Endothelial cell (in vitro differentiated cells): Measurements from ENCODE around the gene GLUD1. TPM values are rescaled to one million over a fixed set of nuclear protein-coding genes. Genes with fewer than 3 reads are reported as not detected.

Experiments used
- DNase-seq: peaks from one replicate; pipeline ENCODE4 v3.0.0; 2021; ENCODE audit warnings: low spot score
- H3K27ac Mint-ChIP-seq: one replicate; pipeline ENCODE4 v1.8.0; 2021; ENCODE audit warnings: mixed read lengths, inconsistent platforms; ENCODE audit not compliant: unreplicated experiment
- H3K27me3 Mint-ChIP-seq: one replicate; pipeline ENCODE4 v1.8.0; 2021; ENCODE audit warnings: mild to moderate bottlenecking, moderate library complexity, mixed read lengths, inconsistent platforms; ENCODE audit not compliant: unreplicated experiment
- H3K36me3 Mint-ChIP-seq: one replicate; pipeline ENCODE4 v1.8.0; 2021; ENCODE audit warnings: mild to moderate bottlenecking, low read depth, mixed read lengths, inconsistent platforms; ENCODE audit not compliant: unreplicated experiment
- H3K4me1 Mint-ChIP-seq: one replicate; pipeline ENCODE4 v1.8.0; 2021; ENCODE audit warnings: mild to moderate bottlenecking, mixed read lengths, inconsistent platforms; ENCODE audit not compliant: unreplicated experiment
- H3K4me3 Mint-ChIP-seq: one replicate; pipeline ENCODE4 v1.8.0; 2021; ENCODE audit warnings: mild to moderate bottlenecking, mixed read lengths, inconsistent platforms; ENCODE audit not compliant: unreplicated experiment
- H3K9me3 Mint-ChIP-seq: one replicate; pipeline ENCODE4 v1.8.0; 2021; ENCODE audit warnings: mixed read lengths, inconsistent platforms; ENCODE audit not compliant: unreplicated experiment
- total RNA-seq: library from RNA; stranded (reverse); fragmentation: NEBNext Ultra II Directional; extraction: Animal tissue kit (Norgen Biotek cat#: 25700); gene quantifications from one replicate; pipeline ENCODE4 v1.2.1, GENCODE V29; 2021; ENCODE audit not compliant: unreplicated experiment
- TF ChIP-seq, protein P1 (sequence below): fragments of 200-600 bp; sonication (generic); IDR thresholded peaks from one replicate; pipeline ENCODE4 v1.5.0; 2021; ENCODE audit warnings: antibody characterized with exemption; ENCODE audit not compliant: unreplicated experiment

Gene GLUD1
- total RNA-seq, 1 donor from 2014 or later = 79.2 TPM

DNA sequence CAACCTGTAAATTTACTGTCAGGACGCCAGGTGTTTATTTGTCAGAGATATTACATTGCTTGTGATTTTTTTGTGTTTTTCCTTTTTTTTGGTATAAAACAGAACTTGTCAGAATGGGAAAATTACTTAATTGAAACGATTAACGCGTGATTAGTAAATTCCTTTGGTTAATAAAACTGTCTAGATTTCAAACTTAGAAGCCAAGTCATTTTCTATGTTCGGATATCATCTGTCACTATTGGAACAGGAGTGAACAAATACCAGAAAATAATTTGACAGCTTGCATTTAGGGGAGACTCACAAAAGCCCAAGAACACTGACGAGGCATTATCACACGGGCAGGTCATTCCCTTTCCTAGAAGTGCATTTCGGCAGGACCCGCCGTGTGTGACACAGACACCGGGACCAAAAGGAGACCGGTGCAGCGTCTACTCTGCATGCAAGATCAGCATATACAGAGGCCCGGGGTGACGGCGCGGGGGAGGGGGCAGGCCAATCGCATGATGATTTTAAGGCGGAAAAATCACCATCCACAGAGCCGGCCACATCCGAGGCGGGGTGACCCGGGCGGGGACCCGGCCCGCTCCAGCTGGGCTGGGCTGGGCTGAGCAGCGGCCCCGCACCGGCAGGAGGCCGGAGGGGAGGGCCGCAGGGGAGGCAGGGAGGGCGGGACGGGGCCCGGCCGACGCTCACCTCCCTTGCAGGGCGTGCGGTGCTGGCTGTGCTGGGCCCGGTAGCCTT is 841 bp downstream of the GLUD1 start:
- H3K27ac Mint-ChIP-seq = peak overlapping the region; percentile 93
- DNase-seq = peak; percentile 55
- peaks cover 4% of the 10 kb centered on the region for H3K36me3 Mint-ChIP-seq
- H3K27me3 Mint-ChIP-seq = peaks cover 10% of the 10 kb centered on the region
- peaks cover 28% of the 10 kb centered on the region for H3K4me1 Mint-ChIP-seq
- no peaks in the 10 kb centered on the region for H3K9me3 Mint-ChIP-seq
- TF ChIP-seq, protein P1, sequence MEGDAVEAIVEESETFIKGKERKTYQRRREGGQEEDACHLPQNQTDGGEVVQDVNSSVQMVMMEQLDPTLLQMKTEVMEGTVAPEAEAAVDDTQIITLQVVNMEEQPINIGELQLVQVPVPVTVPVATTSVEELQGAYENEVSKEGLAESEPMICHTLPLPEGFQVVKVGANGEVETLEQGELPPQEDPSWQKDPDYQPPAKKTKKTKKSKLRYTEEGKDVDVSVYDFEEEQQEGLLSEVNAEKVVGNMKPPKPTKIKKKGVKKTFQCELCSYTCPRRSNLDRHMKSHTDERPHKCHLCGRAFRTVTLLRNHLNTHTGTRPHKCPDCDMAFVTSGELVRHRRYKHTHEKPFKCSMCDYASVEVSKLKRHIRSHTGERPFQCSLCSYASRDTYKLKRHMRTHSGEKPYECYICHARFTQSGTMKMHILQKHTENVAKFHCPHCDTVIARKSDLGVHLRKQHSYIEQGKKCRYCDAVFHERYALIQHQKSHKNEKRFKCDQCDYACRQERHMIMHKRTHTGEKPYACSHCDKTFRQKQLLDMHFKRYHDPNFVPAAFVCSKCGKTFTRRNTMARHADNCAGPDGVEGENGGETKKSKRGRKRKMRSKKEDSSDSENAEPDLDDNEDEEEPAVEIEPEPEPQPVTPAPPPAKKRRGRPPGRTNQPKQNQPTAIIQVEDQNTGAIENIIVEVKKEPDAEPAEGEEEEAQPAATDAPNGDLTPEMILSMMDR = no peak
- peak overlapping the region; percentile 97 for H3K4me3 Mint-ChIP-seq

DNA sequence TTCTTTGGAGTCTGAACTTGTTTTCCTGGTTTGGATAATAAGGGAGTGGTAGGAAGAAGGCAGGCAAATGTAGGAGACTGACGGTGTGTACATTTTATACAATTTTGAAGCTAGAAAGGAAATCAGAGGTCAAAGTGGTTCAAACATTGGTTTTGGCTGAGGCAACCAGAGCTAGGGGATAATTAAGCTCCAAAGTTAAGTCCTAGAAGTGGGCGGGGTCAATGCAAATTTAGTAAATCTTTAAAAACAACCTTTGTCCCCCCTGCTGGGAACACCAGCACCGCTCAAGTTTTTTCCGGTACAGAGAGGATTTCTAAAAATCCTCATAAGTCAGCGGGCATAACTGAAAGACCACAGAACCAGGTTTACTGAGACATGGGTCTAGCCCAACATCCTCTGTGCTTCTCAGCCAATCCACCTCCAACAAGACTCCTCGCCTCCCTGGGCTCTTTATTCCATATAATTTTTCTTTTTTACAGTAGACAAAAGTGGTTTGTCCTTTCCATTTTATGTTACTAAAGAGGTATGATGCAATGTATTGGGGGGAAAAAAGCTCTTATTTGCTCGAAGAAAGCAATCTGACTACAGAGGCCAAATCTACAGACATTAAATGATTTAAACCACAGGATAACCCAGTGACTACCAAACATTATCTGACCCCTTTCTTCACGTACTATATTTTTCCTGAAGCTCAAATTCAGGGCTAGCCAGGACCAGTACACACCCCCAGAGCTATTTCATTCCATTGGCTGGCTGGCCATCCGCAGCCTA is 1.6 kb downstream of the GLUD1 start:
- no peaks in the 10 kb centered on the region for H3K9me3 Mint-ChIP-seq
- peaks cover 28% of the 10 kb centered on the region for H3K4me1 Mint-ChIP-seq
- H3K36me3 Mint-ChIP-seq = peaks cover 4% of the 10 kb centered on the region
- no peak for DNase-seq
- H3K27ac Mint-ChIP-seq = peak overlapping the region; percentile 82
- peak overlapping the region; percentile 97 for H3K4me3 Mint-ChIP-seq
- peaks cover 10% of the 10 kb centered on the region for H3K27me3 Mint-ChIP-seq
- TF ChIP-seq, protein P1 = no peak

DNA sequence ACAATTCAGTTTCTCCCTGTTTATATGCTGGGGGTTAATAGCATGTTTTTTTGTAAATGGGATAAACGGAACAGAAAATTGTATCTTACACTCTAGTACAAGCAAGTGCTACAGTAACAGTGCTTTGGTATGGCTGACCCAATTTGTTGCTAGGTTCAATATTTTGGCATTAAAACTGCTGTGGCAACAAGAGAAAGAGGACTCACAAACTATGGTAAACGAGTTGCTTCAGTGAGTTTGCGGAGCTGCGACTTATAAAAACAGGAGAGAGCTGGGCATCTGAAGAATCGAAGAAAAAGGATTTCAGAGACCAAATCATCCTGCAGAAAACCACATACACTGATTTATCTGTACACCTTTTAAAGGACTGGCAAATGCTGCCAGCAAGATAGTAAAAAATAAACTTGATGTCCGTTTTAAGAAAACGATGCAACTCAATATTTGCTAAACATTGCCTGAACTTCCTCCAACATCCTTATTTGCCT is 2.2 kb downstream of the GLUD1 start:
- H3K9me3 Mint-ChIP-seq = no peaks in the 10 kb centered on the region
- TF ChIP-seq, protein P1 = no peak
- peaks cover 4% of the 10 kb centered on the region for H3K36me3 Mint-ChIP-seq
- peaks cover 10% of the 10 kb centered on the region for H3K27me3 Mint-ChIP-seq
- peak overlapping the region; percentile 82 for H3K27ac Mint-ChIP-seq
- no peak for DNase-seq
- peak overlapping the region; percentile 97 for H3K4me3 Mint-ChIP-seq
- H3K4me1 Mint-ChIP-seq = peaks cover 28% of the 10 kb centered on the region

DNA sequence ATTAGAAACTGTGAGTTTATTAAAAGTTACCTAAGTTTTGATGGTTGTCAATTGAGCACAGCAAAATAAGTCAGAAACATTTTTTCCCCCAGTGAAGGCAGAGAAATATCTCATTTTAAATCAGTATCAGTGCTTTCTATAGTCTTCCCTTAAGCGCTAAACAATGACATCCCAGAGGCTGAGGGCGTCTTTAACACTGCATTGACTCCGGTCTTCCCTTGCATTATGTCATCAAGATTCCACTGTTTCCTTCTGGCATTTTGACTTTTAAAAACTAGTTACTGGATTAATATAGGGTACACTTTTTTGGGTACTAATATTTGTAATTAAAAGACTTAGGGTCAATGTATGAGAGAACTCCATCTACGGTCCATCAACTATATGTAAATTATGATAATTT is 3.9 kb downstream of the GLUD1 start:
- no peak for DNase-seq
- peaks cover 4% of the 10 kb centered on the region for H3K36me3 Mint-ChIP-seq
- H3K4me1 Mint-ChIP-seq = peaks cover 28% of the 10 kb centered on the region
- peak overlapping the region; percentile 53 for H3K27ac Mint-ChIP-seq
- H3K27me3 Mint-ChIP-seq = peaks cover 10% of the 10 kb centered on the region
- H3K4me3 Mint-ChIP-seq = no peak overlapping the region
- TF ChIP-seq, protein P1 = no peak
- H3K9me3 Mint-ChIP-seq = no peaks in the 10 kb centered on the region

DNA sequence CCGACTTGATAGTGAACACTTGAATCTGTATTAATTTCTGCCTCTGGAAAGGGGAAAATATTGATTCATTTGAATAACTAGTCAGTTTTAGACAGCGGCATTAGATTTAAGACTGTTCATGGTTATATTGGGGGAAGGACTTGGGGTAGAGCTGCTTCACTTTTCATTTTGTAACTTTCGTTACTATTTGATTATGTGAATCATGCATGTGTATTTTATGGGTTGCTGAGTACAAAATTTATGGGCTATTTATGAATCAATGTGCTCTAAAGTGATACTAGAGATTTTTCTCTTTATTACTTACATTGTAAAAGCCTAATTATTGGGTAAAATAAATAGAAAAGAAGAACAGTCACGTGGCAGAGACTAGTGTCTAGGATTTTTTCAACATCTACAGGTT is 4.9 kb downstream of the GLUD1 start:
- Mint-ChIP-seq H3K27me3 (peaks cover 7% of the 10 kb centered on the region), H3K9me3 (no peaks in the 10 kb centered on the region), H3K27ac (no peak overlapping the region), H3K4me3 (no peak overlapping the region), H3K36me3 (peaks cover 4% of the 10 kb centered on the region), H3K4me1 (peaks cover 28% of the 10 kb centered on the region)
- DNase-seq = no peak
- TF ChIP-seq, protein P1 = no peak
